Choroid plexus epithelial cell (primary cell): ENCODE results near the gene CAMK1D.
"Not testable (repeated sequence)": the region's sequence is repeated elsewhere in the genome, so short reads cannot be mapped to it uniquely, and the experiment has no call there.

Experiments used
- DNase-seq: peaks from one replicate; pipeline ENCODE4 v3.0.0-alpha.2; 2010; ENCODE audit warnings: low read depth
- H3K4me3 ChIP-seq: 2 replicates; pipeline ENCODE4 v1.5.1; 2011; ENCODE audit warnings: low read depth, mild to moderate bottlenecking, control low read depth, low read length, moderate library complexity
- TF ChIP-seq, protein P1 (sequence below): conservative IDR thresholded peaks from 2 replicates; pipeline ENCODE4 v1.5.1; 2011; ENCODE audit warnings: low read depth, mild to moderate bottlenecking, control low read depth, inconsistent platforms, low read length, moderate library complexity

The CAMK1D gene

GRCh38 chr10:12434277-12434676, 84.9 kb downstream of the CAMK1D start:
- TF ChIP-seq, protein P1, sequence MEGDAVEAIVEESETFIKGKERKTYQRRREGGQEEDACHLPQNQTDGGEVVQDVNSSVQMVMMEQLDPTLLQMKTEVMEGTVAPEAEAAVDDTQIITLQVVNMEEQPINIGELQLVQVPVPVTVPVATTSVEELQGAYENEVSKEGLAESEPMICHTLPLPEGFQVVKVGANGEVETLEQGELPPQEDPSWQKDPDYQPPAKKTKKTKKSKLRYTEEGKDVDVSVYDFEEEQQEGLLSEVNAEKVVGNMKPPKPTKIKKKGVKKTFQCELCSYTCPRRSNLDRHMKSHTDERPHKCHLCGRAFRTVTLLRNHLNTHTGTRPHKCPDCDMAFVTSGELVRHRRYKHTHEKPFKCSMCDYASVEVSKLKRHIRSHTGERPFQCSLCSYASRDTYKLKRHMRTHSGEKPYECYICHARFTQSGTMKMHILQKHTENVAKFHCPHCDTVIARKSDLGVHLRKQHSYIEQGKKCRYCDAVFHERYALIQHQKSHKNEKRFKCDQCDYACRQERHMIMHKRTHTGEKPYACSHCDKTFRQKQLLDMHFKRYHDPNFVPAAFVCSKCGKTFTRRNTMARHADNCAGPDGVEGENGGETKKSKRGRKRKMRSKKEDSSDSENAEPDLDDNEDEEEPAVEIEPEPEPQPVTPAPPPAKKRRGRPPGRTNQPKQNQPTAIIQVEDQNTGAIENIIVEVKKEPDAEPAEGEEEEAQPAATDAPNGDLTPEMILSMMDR = no peak
- H3K4me3 ChIP-seq = no peak overlapping the region
- DNase-seq = no peak

DNA sequence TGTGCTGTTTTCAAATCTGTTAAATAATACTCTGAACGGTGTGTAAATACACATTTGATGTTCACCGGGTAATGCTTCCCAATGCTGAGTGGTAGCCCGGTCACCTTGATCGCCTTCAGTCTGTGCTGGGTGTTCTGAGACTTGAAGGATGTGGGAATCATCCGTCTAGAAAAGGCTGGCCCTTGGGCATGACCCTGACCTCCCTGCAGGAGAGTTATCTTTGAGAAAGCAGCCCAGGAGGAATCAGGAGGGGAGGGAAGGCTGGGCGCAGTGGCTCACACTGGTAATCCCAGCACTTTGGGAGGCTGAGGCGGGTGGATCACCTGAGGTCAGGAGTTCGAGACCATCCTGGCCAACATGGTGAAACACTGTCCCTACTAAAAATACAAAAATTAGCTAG, 85.3 kb downstream of the CAMK1D start:
- DNase-seq = not testable (repeated sequence)

GRCh38 chr10:12435348-12435747, 86.0 kb downstream of the CAMK1D start:
- TF ChIP-seq, protein P1 = no peak
- H3K4me3 ChIP-seq = no peak overlapping the region
- no peak for DNase-seq

More for the DNA sequence above, 85.3 kb downstream of the CAMK1D start:
- not testable (repeated sequence) for H3K4me3 ChIP-seq

DNA sequence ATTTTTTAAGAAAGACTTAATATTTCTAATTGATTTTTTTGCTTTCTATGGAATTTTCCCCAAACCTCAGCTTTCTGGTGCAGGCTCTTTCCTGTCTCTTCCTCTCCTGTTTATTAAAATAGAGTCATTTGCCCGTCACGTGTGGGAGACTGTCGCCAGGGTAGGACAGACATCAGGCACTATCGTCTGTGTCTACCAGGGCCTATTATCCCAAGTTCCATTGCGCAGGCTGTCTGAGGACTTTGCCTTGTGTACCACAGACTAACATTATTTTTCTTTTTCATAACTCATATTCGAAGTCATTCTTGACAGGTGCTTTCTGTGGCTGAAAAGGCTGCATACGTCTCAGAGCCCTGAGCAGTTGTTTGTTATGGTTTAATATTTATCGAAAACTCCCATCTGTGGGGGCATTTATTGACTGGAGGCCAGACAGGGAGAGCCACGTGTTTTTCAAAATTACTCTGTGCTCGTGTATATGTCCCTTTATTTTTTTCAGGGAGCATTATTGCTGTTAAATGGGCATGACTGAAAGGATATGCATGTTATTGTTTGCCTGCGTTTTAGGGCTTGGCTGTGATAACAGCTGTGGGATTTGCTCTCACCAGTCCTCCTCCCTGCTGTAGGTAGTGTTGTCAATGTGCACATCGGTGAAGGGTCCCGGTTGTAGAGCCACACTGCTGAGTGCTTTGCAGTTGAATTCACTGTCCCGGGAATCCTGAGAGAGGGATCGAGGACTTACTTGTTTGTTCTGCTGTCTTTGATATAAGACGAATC, 89.8 kb downstream of the CAMK1D start:
- H3K4me3 ChIP-seq = no peak overlapping the region
- TF ChIP-seq, protein P1 = no peak
- no peak for DNase-seq

- H3K4me3 ChIP-seq, DNase-seq: not testable (repeated sequence)
These were observed 90.4 kb downstream of the CAMK1D start for GRCh38 chr10:12439767-12440166.

GRCh38 chr10:12443026-12443425, 93.7 kb downstream of the CAMK1D start:
- TF ChIP-seq, protein P1 = no peak
- H3K4me3 ChIP-seq = no peak overlapping the region

GRCh38 chr10:12444981-12445700, 95.8 kb downstream of the CAMK1D start:
- H3K4me3 ChIP-seq = no peak overlapping the region
- peak; percentile 11 for DNase-seq
- TF ChIP-seq, protein P1 = no peak

More at GRCh38 chr10:12443026-12443425, 93.7 kb downstream of the CAMK1D start:
- DNase-seq = no peak

GRCh38 chr10:12445701-12446334, 96.5 kb downstream of the CAMK1D start:
- peak; percentile 29 for DNase-seq
- no peak overlapping the region for H3K4me3 ChIP-seq
- TF ChIP-seq, protein P1 = no peak
